ENCODE data around the gene C4orf46.

C4orf46 gene

DNA sequence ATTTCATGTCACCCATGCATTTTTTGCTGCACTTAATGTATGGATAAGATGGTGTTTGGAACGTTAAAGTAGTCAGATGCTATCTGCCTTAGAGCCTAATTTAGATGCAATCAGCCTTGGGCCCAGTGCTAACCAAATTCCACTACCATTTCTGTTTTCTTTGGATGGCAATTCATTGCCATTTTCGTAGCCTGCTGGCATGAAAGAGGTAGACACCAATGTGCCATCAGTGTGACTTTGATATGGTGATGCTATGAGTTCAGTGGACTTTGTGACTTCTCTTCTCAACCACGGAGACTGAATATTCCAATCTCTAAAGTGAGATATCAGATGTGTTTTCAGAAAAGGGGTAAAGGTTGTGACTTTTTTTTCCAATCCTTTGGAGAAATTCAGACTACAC is 1.9 kb upstream of the C4orf46 start:
- no peak for TF ChIP-seq TAF1 (IDR thresholded peaks at IDR 0.05; ENCODE audit: borderline replicate concordance, insufficient read depth, low read length)
- TF ChIP-seq FOXP2 (optimal IDR thresholded peaks at IDR 0.05; ENCODE audit: borderline replicate concordance, extremely low read depth, extremely low read length, insufficient read depth), result no peak
- TF ChIP-seq, protein P1, sequence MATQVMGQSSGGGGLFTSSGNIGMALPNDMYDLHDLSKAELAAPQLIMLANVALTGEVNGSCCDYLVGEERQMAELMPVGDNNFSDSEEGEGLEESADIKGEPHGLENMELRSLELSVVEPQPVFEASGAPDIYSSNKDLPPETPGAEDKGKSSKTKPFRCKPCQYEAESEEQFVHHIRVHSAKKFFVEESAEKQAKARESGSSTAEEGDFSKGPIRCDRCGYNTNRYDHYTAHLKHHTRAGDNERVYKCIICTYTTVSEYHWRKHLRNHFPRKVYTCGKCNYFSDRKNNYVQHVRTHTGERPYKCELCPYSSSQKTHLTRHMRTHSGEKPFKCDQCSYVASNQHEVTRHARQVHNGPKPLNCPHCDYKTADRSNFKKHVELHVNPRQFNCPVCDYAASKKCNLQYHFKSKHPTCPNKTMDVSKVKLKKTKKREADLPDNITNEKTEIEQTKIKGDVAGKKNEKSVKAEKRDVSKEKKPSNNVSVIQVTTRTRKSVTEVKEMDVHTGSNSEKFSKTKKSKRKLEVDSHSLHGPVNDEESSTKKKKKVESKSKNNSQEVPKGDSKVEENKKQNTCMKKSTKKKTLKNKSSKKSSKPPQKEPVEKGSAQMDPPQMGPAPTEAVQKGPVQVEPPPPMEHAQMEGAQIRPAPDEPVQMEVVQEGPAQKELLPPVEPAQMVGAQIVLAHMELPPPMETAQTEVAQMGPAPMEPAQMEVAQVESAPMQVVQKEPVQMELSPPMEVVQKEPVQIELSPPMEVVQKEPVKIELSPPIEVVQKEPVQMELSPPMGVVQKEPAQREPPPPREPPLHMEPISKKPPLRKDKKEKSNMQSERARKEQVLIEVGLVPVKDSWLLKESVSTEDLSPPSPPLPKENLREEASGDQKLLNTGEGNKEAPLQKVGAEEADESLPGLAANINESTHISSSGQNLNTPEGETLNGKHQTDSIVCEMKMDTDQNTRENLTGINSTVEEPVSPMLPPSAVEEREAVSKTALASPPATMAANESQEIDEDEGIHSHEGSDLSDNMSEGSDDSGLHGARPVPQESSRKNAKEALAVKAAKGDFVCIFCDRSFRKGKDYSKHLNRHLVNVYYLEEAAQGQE (IDR thresholded peaks at IDR 0.05; ENCODE audit: insufficient read depth in 1 of 2, low read depth in 2 of 2, low read length in 2 of 2), result no peak
- no peak for TF ChIP-seq POLR2AphosphoS5 (IDR thresholded peaks at IDR 0.05; ENCODE audit: low read depth, low read length)
- TF ChIP-seq SIN3A (IDR thresholded peaks at IDR 0.05; ENCODE audit: borderline replicate concordance, insufficient read depth, low read length), result no peak

DNA sequence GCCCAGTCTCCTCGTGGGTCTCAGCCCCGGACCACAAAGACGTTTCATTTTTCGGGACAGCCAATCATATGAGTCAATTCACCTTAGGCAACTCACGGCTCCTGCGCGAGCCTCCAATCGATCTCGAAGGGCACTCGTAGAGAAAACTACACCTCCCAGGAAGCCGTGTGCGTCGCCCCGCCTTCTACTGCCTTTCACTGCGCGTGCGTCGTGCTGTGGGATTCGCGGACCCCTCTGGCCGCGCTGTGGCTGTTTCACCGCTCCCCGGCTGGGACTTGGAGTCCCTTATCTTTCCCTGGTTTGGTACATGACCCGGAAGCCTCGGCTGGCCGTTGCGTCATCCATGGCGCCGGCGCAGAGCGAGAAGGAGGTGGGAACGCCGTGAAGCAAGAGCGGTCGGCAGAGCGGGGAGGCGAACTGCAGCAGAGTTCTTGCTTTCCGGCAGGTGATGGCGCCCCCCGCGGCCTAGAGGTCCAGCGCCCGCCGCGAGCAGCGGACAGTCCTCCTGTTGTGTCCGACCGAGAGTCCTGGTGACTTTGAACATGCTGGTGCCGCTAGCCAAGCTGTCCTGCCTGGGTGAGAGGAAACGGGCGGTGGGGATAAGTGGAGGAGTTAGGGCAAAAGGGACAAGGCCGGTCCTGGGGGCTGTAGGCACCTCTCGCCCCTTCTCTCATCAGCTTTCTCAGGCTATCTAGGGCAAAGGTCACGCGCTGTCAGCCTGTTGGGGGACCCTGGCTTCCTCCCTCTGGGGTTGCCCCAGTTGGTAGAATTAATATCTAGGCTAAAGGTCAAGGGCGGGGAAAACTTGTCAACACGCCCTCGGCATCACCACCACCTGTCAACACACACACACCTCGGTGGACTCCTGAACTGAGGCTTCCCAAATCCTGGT is 474 bp upstream of the C4orf46 start, which contains the start of gene ETFDH:
Gene ETFDH, plus strand, starts transcription at position 382 of the 892 bp plus-strand sequence. Its CDS starts 161 bp downstream, at position 543.
- TF ChIP-seq POLR2AphosphoS5 (IDR thresholded peaks at IDR 0.05; ENCODE audit: low read depth, low read length) (peak; percentile 52), FOXP2 (optimal IDR thresholded peaks at IDR 0.05; ENCODE audit: borderline replicate concordance, extremely low read depth, extremely low read length, insufficient read depth) (peak; percentile 90), SIN3A (IDR thresholded peaks at IDR 0.05; ENCODE audit: borderline replicate concordance, insufficient read depth, low read length) (0 out of 2 replicates have a peak, but pooled peaks have one; percentile 31), TAF1 (IDR thresholded peaks at IDR 0.05; ENCODE audit: borderline replicate concordance, insufficient read depth, low read length) (peak; percentile 74; the same call in 1 of the 2 replicates)
- TF ChIP-seq, protein P1 (IDR thresholded peaks at IDR 0.05; ENCODE audit: insufficient read depth in 1 of 2, low read depth in 2 of 2, low read length in 2 of 2), result no peak

DNA sequence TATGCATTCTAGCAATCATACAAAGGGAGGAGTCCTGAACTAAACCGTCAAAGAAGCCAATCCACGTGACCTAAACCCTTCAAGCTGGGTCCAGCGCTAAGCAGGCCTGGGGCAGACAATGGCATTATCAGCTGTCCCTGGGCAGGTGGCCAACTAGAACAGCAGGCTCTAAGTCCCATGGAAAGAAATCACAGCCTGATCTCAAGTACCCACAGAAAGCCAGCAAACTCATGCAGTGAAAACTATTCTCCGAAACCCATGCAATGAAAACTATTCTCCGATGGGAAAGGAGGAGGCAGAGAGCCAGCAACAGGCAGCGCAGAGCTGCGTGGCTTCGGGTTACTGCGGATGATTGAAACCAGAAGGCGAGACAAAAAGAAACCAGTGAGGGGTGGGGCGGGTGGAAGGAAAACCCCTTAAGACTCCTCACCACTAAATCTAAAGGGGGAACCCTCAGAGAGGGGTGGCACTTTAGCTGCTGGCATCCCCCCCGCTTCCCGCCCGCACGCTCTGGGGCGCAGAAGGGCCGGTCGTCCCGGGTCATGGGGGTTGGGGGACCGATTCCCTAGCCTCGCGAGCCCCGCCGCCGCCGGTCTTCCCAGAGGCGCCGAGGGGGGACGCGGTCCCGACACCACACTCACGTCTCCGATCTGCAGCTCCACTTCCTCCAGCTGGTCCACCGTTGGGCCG is 567 bp downstream of the C4orf46 start:
- TF ChIP-seq SIN3A (IDR thresholded peaks at IDR 0.05; ENCODE audit: borderline replicate concordance, insufficient read depth, low read length), result peak; percentile 43; the same call in 1 of the 2 replicates
- TF ChIP-seq FOXP2 (optimal IDR thresholded peaks at IDR 0.05; ENCODE audit: borderline replicate concordance, extremely low read depth, extremely low read length, insufficient read depth), result no peak
- TF ChIP-seq, protein P1 (IDR thresholded peaks at IDR 0.05; ENCODE audit: insufficient read depth in 1 of 2, low read depth in 2 of 2, low read length in 2 of 2), result no peak
- peak; percentile 15; the same call in 1 of the 2 replicates for TF ChIP-seq TAF1 (IDR thresholded peaks at IDR 0.05; ENCODE audit: borderline replicate concordance, insufficient read depth, low read length)

DNA sequence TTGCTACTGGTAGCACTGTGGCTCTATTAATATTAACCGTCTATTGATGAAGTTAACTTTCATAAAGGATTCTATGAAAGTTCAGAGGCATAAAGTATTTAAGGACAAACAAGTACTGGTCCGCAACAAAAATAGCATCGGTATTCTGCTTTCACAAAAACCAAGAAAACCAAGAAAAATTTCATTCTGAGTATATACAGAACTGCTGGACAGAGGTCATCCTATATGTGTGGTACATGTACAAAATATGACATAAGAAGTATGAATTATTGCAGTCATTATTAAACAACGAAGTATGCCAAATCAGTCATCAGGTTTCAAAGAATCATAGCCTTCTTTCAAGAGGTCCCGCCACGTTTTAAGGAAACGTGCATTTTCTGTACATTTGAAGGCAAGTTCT is 2.4 kb downstream of the C4orf46 start:
- TF ChIP-seq POLR2AphosphoS5 (IDR thresholded peaks at IDR 0.05; ENCODE audit: low read depth, low read length) (no peak), TAF1 (IDR thresholded peaks at IDR 0.05; ENCODE audit: borderline replicate concordance, insufficient read depth, low read length) (no peak), FOXP2 (optimal IDR thresholded peaks at IDR 0.05; ENCODE audit: borderline replicate concordance, extremely low read depth, extremely low read length, insufficient read depth) (no peak), SIN3A (IDR thresholded peaks at IDR 0.05; ENCODE audit: borderline replicate concordance, insufficient read depth, low read length) (no peak)
- TF ChIP-seq, protein P1 (IDR thresholded peaks at IDR 0.05; ENCODE audit: insufficient read depth in 1 of 2, low read depth in 2 of 2, low read length in 2 of 2), result no peak

Data from PFSK-1 (cell line).